GM12875 (cell line): ENCODE results near the gene STXBP4.

Experiments
- H3K4me3 ChIP-seq: one replicate; pipeline ENCODE4 v1.5.1; 2011; ENCODE audit warnings: low read depth, low read length, control low read depth
- CTCF ChIP-seq: IDR thresholded peaks from 2 replicates; pipeline ENCODE4 v1.5.1; 2011; ENCODE audit warnings: low read depth, mild to moderate bottlenecking, control low read depth, inconsistent platforms, low read length, moderate library complexity, borderline replicate concordance; ENCODE audit not compliant: insufficient read depth

Gene STXBP4

DNA sequence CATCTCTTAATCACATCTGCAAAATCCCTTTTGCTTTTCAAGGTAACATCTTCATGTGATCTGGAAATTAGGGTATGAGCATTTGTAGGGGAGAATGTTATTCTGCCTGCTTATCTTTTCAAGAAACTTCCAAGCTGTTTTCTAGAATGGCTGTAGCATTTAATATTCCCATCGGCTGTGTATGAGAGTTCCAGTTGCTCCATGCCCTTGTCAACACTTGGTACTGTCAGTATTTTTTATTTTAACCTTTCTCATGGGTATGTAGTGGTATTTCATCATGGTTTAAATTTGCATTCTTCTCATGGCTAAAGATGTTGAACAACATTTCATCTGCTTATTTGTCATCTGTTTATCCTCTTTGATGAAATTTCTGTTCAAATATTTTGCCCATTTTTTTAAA lies 205.6 kb downstream of the STXBP4 start:
- H3K4me3 ChIP-seq = no peak overlapping the region
- TF ChIP-seq CTCF = no peak

GRCh38 chr17:55175788-55176427 lies 207.3 kb downstream of the STXBP4 start:
- TF ChIP-seq CTCF = no peak
- H3K4me3 ChIP-seq = no peak overlapping the region

GRCh38 chr17:55177159-55177854 lies 208.7 kb downstream of the STXBP4 start:
- no peak overlapping the region for H3K4me3 ChIP-seq
- TF ChIP-seq CTCF = peak; percentile 17; the same call in 1 of the 2 replicates

DNA sequence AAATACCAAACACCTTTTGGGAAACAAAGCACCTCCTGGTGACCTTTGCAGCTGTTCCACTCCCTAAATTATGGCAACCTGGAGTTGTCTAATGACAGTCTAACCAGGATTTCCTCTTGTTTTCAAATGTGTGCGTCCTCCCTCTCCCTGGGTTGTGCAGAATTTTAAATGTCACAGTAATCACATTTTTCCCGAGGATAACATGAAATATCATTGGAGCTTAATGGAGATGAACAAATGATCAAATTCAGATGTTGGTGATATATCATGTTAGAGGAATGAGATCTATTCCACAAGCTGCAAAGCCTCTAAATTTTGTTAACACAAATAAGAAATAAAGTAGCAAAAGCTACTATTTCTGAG lies 209.3 kb downstream of the STXBP4 start:
- no peak overlapping the region for H3K4me3 ChIP-seq
- no peak for TF ChIP-seq CTCF

- H3K4me3 ChIP-seq = no peak overlapping the region
- no peak for TF ChIP-seq CTCF
Measured at GRCh38 chr17:55186937-55187770, 218.6 kb downstream of the STXBP4 start.

DNA sequence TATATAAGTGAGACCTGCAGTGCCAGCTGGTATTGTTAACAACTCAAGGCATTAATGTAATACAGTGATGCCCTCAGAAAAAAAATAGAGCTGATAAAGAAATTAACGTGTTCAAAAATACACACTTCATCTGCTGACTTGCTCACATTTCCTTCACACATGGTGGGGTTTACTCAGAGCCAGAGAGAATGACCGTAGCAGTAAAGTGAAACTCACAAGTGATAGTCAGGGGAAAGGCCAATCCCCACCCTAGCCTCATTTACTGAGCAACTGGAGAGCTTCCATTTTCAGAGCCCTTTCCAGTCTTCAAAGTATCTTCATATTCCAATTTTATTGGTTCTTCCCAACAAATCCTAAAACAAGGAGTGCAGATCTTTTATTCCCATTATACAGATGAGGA lies 222.2 kb downstream of the STXBP4 start:
- no peak overlapping the region for H3K4me3 ChIP-seq
- TF ChIP-seq CTCF = no peak
